Cardiac septum (tissue), 1 donor: Measurements from ENCODE around the gene APOA4. TPM values are rescaled to one million over a fixed set of nuclear protein-coding genes. Genes with fewer than 3 reads are reported as not detected.
A peak's percentile ranks its signal among the peaks of the same experiment; 100 is the strongest.

ENCODE experiments used
- DNase-seq: peaks from one replicate; pipeline ENCODE4 v3.0.0-alpha.2; 2020; ENCODE audit warnings: low spot score
- intact Hi-C: fragments of 100-400 bp; cut with DNase I; formaldehyde crosslinking; loops from one replicate; pipeline ENCODE4 v1.14.0; 2022
- total RNA-seq: library from RNA; stranded (reverse); fragmentation: NEBNext Ultra II Directional; extraction: Animal tissue kit (Norgen Biotek cat#: 25700); gene quantifications from one replicate; pipeline ENCODE4 v1.2.1, GENCODE V29; 2021
- donor health status: DM: no; HTN: no; CAD: no.

APOA4 gene
- total RNA-seq, 1 donor from 2014 or later = not detected

DNA sequence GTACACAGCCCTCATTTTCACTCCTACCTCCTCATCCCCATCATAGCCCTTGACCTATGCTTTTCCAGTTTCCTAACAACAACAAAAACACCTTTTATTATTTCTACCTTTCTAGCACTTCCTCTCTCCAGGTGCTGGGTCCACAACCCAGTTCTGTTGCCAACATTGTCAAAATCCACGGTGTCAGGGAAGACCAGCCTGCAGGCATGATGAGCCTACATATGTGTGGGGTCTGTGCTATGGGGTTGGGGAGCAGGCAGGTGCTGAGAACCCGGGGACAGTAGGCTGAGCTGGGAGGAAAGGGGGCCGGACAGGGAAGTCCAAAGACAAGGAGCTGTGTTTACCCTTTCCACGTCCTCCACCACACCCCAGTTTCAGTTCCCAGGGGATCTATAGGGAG, 34.6 kb downstream of the APOA4 start:
- intact Hi-C loops = loop anchor here (2.0 kb wide), 1 partner anchor 16 kb away; the partner anchor contains the start of gene BUD13
- no peak for DNase-seq

DNA sequence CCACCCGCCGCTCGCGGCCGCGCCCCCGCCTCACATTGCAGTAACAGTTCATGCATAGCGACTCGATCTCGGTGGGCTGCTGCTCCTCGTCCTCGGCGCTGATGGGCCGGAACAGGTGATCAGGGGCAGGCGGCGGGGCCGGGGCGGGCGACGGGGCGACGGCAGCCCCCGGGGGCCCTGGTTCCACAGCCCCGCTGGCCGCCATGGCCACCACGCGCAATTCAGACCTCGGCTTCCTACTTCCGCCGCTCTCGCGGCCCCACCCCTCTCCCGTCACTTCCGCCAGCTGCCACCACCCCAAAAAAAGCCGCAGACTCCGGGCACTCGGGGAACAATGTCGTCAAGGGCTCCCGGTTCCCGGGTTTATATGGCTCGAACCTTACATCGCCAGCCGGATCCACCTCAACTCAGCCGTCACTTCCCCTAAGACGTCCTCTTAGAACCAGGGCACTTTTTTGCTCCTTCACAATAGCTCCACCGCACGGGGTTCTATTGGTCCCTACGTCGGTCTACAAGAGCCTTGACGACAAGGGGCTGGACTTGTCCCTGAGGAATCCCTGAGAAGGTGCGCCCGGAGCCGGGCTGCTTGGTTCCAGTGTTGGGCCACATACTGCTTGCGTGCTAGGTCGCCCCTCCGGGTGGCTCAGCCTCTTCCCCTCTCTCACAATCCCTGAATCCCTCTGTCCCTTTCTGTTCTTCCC, 35.2 kb downstream of the APOA4 start, which contains the start of gene ZPR1:
ZPR1 (minus strand) TSS at position 238 of the 701 bp plus-strand sequence; CDS start at position 205, 33 bp downstream.
- intact Hi-C loops = loop anchor here (2.0 kb wide), 1 partner anchor 15 kb away; the partner anchor contains the start of gene BUD13
- peak; percentile 96 for DNase-seq

DNA sequence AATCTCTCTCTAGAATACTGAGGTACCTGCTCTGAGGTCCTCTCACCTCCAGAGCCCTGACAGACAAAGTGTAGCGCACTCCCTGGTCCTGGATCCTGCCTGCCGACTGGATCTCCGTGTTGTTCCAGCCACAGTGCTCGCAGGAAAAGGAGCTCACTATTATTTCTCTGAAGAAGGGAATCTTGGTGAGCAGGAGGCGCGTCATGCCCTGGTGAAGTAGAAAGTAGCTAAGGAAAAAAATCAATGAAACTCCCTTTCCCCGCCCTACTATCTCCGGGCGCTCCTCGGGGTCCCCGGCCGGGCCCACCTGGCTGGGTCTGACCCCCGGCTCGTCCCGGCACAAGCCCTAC, 35.7 kb downstream of the APOA4 start:
- intact Hi-C loops = no loop called here
- DNase-seq = no peak

DNA sequence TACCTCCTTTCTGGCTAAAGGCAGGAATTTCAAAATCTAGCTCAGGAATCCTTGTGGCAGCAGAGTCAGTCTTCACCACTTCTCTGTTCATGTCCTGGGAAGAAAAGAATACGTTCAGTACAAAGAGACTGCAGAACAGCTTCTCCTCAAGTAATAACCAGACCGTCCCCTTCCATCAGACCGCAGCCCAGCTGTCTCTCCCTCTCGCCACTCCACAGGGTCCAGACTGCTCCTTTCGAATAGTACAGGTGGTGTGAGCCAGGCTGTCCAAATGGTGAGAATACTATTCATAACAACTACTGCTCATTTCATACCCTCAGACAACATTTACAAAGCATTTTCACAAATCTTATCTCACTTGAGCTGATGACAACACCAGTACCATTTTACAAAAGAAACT, 36.1 kb downstream of the APOA4 start:
- no peak for DNase-seq
- intact Hi-C loops = no loop called here

DNA sequence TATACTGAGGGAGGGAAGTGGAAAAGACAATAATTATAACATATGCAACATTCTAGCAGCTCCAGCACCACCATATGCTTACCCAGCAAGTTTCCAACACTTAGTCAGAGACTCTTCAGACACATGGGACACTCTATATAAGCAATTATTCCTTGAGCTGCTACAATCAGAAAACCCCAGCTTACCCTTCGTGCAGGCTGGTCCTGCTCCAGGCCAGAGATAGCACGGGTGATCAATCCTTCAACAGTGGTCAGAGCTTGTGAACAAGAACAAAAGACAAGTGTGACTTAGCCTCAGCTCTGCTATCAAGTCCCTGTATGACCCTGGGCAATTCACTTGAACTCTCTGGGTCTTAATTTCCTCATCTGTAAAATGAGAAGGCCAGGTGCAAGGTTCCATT, 36.8 kb downstream of the APOA4 start:
- DNase-seq = no peak
- intact Hi-C loops = no loop called here

DNA sequence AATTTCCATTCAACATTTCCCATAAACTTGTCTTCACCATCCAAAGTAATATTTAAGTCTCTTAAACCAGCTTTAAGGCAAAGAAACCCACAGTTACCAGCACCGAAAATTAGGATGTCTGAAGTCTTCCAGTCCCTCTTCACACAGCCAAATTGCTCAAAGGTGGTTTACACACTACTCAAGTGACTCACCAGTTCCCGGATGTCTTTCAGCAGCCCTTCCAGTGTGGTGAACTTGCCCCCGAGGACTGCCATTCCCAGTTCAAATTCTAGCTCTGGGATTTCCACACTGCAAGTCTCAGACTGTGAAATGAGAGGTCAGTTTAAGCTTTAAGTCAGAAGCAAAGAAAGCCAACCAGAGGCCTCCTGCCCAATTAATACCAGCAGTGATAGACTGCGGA, 40.4 kb downstream of the APOA4 start:
- intact Hi-C loops = no loop called here
- DNase-seq = no peak

DNA sequence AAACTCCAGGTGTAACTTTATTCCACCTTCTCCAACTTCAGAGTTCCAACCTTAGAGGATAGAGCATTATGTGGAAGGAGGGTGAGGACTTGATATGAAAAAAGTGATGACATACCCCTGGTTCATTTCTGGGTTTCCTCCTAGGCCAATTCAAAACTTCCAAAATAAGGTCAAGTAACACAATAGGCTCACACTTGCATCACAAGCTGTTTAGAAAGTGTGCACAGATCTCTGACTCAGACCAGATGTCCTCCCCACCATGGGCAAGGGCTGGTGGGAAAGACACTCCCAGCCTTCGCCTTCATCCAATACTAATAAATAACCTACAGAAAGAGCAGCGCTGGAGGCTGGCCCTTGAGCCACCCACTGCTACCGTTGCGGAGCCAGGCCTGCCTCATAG, 44.5 kb downstream of the APOA4 start:
- intact Hi-C loops = no loop called here

DNA sequence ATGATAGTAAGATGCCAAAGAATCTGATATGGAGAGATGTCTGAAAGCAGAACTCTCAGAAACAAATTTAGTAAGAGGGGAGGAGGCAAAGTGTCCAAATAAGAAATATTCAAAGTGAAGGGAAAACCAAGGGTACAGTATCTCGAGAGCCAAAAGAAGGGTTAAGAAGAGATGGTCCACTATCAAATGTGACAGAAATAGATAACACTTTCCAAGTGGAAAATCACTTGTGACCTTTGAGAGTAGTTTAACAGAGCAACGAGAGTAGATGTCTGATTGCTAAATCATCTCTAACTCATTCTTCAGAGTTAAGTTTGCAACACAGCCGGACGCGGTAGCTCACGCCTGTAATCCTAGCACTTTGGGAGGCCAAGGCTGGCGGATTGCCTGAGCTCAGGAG, 46.0 kb downstream of the APOA4 start:
- no peak for DNase-seq
- intact Hi-C loops = no loop called here

More for the DNA sequence above, 44.5 kb downstream of the APOA4 start:
- DNase-seq = no peak

DNA sequence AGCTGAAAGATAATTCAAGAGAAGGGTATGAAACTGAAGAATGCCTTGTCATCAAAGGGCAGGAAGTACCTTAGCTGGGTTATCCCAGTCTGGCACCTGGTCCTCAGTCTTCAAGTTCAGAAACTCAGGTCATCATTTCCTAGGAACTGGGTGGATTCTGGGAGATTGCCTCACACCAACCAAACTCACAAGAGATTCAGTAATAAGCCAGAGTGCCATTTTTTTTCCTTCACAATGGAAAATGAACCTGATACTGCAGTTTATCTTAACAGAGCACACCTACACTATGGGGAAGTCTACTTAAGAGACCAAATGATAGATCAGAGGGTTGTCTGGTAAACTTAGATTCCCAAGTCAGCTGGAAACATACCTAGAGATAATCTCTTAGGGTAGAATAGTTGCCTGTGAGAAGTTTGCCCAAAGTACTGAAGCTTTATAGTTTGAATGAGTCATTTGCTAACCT, 46.6 kb downstream of the APOA4 start:
- intact Hi-C loops = no loop called here
- DNase-seq = no peak

DNA sequence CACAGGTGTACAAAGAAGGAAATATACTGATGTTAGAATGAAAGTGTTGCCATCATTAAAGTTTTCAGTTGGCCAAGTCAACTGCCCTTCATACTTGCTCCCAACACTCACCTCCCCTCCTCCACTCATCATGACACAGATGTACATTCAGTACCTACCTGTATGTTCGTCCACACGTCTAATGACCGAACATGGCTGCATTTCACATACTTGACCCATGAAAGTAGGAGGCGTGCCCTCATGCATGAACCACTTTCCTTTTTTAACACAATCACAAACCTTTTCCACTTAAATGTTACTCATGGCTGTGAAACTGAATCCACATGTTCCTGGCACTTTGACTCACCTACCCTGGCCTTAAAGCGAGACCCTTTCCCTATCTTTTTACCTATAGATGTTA, 47.1 kb downstream of the APOA4 start:
- intact Hi-C loops = no loop called here
- no peak for DNase-seq

DNA sequence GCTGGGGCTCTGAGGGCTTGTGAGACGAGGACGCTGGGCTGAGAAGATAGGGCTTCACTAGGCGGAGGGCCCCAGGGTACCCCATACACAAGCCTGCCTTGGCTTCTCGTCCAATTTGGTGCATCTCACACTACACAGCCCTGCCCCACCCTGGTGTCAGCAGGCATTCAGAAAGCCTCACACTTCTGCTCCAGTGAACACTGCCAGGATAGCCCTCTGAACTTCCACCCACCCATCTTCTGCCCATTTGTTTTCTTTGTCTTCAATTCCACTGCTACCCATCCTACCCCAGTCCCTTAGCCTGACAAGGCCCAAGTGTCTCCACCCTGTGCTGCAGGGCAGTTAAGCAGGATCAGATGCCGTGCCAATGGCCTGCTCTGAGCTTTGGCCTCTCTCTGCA, 48.4 kb downstream of the APOA4 start:
- intact Hi-C loops = no loop called here
- no peak for DNase-seq

DNA sequence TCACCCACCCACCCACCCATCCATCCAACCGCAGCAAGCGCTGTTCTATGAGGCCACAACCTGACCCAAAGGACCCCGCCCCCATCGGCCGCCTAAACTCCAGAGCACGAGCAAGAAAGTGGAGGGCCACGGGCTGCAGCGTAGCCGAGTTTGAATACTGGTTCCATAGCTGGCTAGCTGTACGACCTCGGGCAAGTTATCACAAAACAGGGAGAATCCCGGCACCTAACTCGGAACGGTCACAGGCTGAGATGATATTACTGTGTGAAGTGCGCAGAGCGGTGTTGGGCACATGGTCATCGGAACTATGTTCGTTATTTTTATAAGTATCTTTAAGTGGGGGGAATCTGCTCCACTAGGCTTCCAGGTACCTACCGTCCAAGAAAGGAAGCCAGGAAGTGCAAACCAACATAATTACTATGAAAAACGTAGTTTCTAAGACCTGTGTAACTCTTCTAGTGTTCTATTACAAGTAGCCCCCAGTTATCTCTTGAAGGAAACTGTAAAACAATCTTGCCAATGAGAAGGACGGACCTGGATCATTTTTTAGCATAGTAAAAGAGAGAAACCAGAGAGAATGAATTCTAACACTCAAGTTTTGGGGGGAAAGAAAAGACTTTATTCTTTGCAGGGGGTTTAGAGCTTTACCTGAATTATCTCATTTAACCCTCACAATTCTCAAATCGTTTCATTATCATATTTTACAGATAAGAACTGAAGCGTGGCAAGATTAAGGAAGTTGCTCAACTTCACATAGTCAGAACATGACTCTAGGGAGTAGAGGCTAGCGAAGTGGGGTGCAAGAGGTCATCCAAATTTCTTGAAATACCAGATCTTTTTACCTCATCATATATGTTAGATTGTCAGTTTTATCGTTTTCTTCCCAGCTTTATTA, 49.7 kb downstream of the APOA4 start:
- DNase-seq = no peak
- intact Hi-C loops = loop anchor here (2.0 kb wide), 1 partner anchor 15 kb away; the partner anchor contains the start of gene ZPR1

DNA sequence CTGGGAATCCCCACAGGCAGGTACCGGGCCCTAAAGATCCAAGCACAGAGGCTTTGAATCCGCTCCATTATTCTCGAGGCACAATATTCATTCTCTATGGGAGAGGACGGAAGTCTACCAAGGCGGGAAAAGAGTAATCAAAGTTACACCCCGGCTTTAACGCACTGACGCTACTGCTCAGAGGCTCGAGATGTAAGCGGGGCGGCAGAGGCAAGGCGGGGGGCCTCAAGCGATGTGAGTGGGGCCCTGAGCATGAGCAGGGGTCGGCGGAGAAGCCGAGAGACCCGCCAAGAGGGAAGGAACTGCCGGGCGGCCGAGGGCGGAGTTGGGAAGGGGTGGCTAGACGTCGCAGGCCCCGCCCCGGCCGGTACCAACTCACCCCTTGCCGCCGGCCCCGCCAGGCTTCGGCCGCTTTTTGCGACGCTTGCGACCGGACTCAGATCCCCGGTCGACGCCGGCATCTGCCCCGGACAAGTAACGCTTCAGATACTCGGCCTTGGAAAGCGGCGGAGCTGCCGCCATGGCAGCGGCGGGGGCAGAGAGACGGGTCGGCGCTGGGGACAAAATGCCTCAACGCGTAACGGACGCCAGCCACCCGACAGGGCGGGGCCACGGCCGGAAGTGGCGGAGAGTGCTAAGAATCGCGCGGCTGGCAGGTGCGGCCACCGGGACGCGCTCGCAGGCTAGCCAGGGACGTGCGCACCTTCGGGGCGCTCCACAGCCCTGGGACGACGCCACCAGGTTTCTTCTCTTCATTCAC, 50.5 kb downstream of the APOA4 start, which contains the start of gene BUD13:
BUD13 (minus strand) TSS at position 545 of the 760 bp plus-strand sequence; CDS start at position 522, 23 bp downstream.
- DNase-seq = peak; percentile 97
- intact Hi-C loops = loop anchor here (2.0 kb wide), 1 partner anchor 16 kb away; the partner anchor contains the start of gene ZPR1

DNA sequence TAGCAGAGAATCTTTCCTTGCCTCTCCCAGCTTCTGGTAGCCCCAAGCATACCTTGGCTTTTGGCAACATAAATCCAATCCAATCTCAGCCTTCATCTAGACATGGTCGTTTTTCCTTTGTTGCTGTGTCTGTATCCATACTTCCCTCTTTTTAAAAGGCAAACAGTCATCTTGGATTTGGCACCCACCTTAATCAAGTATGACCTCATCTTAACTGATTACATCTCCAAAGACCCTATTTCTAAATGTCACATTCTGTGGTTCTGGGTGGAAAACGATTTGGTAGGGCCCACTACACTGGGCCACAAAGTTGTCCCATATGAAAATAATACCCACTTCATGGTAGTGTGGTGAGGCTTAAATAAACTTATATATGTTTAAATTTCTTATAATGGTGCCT, 51.2 kb downstream of the APOA4 start:
- intact Hi-C loops = loop anchor here (2.0 kb wide), 1 partner anchor 17 kb away; the partner anchor contains the start of gene ZPR1
- no peak for DNase-seq

Other genes starting within 250 kb of the APOA4 start
- gene BUD13, start 50.3 kb downstream of the APOA4 start, total RNA-seq = 8.3 TPM
- 24.8 TPM for gene ZPR1, start 35.3 kb downstream of the APOA4 start, total RNA-seq
- not detected for gene APOA5, start 31.4 kb downstream of the APOA4 start, total RNA-seq
- gene APOC3, start 6.6 kb upstream of the APOA4 start, total RNA-seq = not detected
- gene APOA1, start 14.3 kb upstream of the APOA4 start, total RNA-seq = 47.2 TPM